Measurements from ENCODE around the gene THSD7B. TPM values are rescaled to one million over a fixed set of nuclear protein-coding genes. Genes with fewer than 3 reads are reported as not detected.

The THSD7B gene
- total and polyA plus RNA-seq, 10 donors, result 0.02 to 0.17 (median 0.09) TPM; not detected in 7

DNA sequence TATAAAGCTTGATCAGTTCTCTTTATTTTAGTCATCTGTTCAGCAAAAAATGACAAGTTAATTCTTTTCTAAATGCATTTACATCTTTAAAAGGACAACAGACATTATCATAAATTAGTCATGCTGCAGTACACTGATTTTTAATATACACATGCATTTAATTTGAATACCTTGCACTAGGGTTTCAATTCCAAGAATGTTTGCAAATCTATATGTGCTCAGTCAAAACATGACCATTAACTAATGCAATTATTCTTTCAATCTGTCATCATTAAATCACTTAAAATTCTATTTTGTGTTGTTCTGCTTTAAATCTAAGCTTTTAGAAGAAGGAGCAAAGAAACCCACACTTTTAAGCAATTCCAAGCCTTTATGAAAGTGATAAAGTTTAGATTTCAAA lies 342.6 kb downstream of the THSD7B start:
- H3K4me3 ChIP-seq, result no peak overlapping the region
- no peak overlapping the region for H3K27ac ChIP-seq
- H3K9me3 ChIP-seq, result peaks cover 0 to 16% (median 0%) of the 10 kb centered on the region in 8 donors
- no peak for DNase-seq
- H3K4me1 ChIP-seq, result no peaks in the 10 kb centered on the region
- no peak for TF ChIP-seq POLR2AphosphoS5 (IDR thresholded peaks at IDR 0.05)
- TF ChIP-seq, protein P1, sequence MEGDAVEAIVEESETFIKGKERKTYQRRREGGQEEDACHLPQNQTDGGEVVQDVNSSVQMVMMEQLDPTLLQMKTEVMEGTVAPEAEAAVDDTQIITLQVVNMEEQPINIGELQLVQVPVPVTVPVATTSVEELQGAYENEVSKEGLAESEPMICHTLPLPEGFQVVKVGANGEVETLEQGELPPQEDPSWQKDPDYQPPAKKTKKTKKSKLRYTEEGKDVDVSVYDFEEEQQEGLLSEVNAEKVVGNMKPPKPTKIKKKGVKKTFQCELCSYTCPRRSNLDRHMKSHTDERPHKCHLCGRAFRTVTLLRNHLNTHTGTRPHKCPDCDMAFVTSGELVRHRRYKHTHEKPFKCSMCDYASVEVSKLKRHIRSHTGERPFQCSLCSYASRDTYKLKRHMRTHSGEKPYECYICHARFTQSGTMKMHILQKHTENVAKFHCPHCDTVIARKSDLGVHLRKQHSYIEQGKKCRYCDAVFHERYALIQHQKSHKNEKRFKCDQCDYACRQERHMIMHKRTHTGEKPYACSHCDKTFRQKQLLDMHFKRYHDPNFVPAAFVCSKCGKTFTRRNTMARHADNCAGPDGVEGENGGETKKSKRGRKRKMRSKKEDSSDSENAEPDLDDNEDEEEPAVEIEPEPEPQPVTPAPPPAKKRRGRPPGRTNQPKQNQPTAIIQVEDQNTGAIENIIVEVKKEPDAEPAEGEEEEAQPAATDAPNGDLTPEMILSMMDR (IDR thresholded peaks at IDR 0.05 in 8 of 11, conservative IDR thresholded peaks at IDR 0.05 in 3 of 11), result no peak
- TF ChIP-seq POLR2A (IDR thresholded peaks at IDR 0.05), result no peak
- H3K36me3 ChIP-seq, result no peaks in the 10 kb centered on the region
- H3K27me3 ChIP-seq (replicated peaks in 1 of 7), result no peaks in the 10 kb centered on the region
- intact Hi-C loops (cut with DNase I; ENCODE audit: low total_unique reads), result no loop called here

DNA sequence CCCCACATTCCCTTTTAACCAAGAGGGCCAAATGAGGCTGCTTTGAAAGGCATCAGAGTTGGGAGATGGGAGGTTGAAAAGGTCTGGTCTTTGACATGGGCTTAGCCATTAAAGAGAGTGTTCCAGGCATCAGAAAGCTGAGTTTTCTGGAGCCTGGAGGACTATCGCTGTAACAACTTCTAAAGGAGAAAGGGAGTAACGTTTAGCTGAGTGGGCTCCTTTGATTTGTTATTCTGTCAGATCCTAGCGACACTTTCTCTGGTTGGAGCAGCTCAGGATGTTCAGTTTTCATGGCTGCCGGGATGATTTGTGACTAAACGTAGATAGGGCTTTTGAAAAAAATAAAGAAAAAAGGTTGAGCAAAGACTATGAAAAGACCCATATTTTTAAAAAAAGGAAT lies 346.6 kb downstream of the THSD7B start:
- Histone ChIP-seq H3K36me3 (no peaks in the 10 kb centered on the region), H3K27ac (no peak overlapping the region), H3K27me3 (replicated peaks in 1 of 7) (no peaks in the 10 kb centered on the region), H3K4me3 (no peak overlapping the region), H3K4me1 (no peaks in the 10 kb centered on the region), H3K9me3 (peaks cover 0 to 3% (median 0%) of the 10 kb centered on the region in 8 donors)
- intact Hi-C loops (cut with DNase I; ENCODE audit: low total_unique reads), result no loop called here
- TF ChIP-seq, protein P1 (IDR thresholded peaks at IDR 0.05 in 8 of 11, conservative IDR thresholded peaks at IDR 0.05 in 3 of 11), result no peak
- no peak for TF ChIP-seq POLR2AphosphoS5 (IDR thresholded peaks at IDR 0.05)
- no peak for TF ChIP-seq POLR2A (IDR thresholded peaks at IDR 0.05)
- 62 to 71% (median 63%) methylated on average over 5 of the region's 5 CpGs for WGBS, 5 donors
- DNase-seq, result no peak

DNA sequence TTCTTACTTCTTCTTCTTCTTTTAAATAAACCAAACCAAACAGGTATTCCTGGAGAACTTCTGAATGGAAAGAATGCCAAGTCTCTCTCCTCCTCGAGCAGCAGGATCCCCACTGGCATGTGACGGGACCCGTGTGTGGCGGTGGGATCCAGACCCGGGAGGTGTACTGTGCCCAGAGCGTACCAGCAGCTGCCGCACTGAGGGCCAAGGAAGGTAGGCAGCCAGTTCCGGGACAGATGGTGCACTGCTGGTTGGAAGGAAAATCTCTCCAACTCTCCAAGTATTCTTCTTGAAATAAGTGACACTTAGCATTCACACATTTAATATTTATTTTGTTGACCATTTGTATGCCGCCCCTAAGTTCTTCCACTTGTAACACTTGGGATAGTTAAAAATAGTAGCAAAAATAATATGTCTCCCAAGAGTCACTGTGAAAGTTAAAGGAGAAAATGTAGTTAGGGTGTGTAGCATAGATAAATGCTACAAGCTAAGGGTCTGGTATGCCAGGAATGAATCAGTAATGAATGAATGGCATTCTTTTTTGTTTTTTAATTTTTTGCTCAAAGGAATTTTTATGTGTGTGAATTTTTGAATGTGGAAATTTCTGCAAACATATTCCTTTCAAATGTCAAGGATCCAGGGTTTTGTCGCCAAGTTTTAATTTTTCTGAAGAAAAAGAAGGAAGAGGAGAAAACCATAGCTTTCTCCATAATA lies 349.9 kb downstream of the THSD7B start:
- H3K4me3 ChIP-seq, result no peak overlapping the region
- no peaks in the 10 kb centered on the region for H3K9me3 ChIP-seq
- H3K36me3 ChIP-seq, result no peaks in the 10 kb centered on the region
- intact Hi-C loops (cut with DNase I; ENCODE audit: low total_unique reads), result no loop called here
- WGBS, 5 donors, result 85 to 87% (median 86%) methylated on average over 10 of the region's 10 CpGs
- H3K27ac ChIP-seq, result no peak overlapping the region
- H3K4me1 ChIP-seq, result no peaks in the 10 kb centered on the region
- TF ChIP-seq POLR2A (IDR thresholded peaks at IDR 0.05) (no peak), POLR2AphosphoS5 (IDR thresholded peaks at IDR 0.05) (no peak)
- TF ChIP-seq, protein P1 (IDR thresholded peaks at IDR 0.05 in 8 of 11, conservative IDR thresholded peaks at IDR 0.05 in 3 of 11), result no peak
- no peak for DNase-seq
- H3K27me3 ChIP-seq (replicated peaks in 1 of 7), result no peaks in the 10 kb centered on the region

DNA sequence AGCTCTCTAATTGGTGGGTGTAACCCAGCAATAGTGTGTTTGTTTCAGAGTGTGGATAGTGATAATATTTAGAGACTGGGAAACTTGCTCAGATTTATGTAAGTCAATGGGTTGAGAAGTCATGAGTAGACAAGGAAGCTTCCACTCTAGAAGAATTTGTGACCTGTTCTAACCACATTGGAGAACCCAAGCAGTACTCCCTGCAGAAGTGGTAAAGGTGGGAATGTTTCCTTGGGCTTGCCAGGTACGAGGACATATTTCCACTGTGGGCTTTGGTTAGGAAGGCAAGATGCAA lies 350.4 kb downstream of the THSD7B start:
- Histone ChIP-seq H3K27me3 (replicated peaks in 1 of 7) (no peaks in the 10 kb centered on the region), H3K36me3 (no peaks in the 10 kb centered on the region), H3K4me1 (no peaks in the 10 kb centered on the region), H3K4me3 (no peak overlapping the region), H3K9me3 (no peaks in the 10 kb centered on the region), H3K27ac (no peak overlapping the region)
- TF ChIP-seq, protein P1 (IDR thresholded peaks at IDR 0.05 in 8 of 11, conservative IDR thresholded peaks at IDR 0.05 in 3 of 11), result no peak
- TF ChIP-seq POLR2A (IDR thresholded peaks at IDR 0.05), result no peak
- TF ChIP-seq POLR2AphosphoS5 (IDR thresholded peaks at IDR 0.05), result no peak
- DNase-seq, result no peak
- 61 to 88% (median 68%) methylated on average over 1 of the region's 1 CpG for WGBS, 5 donors
- intact Hi-C loops (cut with DNase I; ENCODE audit: low total_unique reads), result no loop called here

All from spleen (tissue), 11 donors.